Hindlimb muscle (tissue), 1 donor: ENCODE results near the gene RADIL. TPM values are rescaled to one million over a fixed set of nuclear protein-coding genes. Genes with fewer than 3 reads are reported as not detected.
A peak's percentile ranks its signal among the peaks of the same experiment; 100 is the strongest.

ENCODE experiments used
- DNase-seq: peaks from one replicate; pipeline ENCODE4 v3.0.0-alpha.2; 2013
- polyA plus RNA-seq: library from polyadenylated mRNA; unstranded; fragments of 120-200 nt; gene quantifications from one replicate; pipeline ENCODE4 v1.2.1, GENCODE V29; 2013; ENCODE audit not compliant: insufficient read length

RADIL gene
- polyA plus RNA-seq, 1 donor: 3.7 TPM

- DNase-seq: no peak
These were observed 111.2 kb downstream of the RADIL start for GRCh38 chr7:4772306-4772705.

GRCh38 chr7:4771737-4772136, 111.8 kb downstream of the RADIL start:
- DNase-seq: no peak

- no peak for DNase-seq
These were observed 112.6 kb downstream of the RADIL start for GRCh38 chr7:4770886-4771285.

GRCh38 chr7:4769761-4770160, 113.8 kb downstream of the RADIL start:
- DNase-seq: no peak

- no peak for DNase-seq
These were observed 114.6 kb downstream of the RADIL start for GRCh38 chr7:4768597-4769569.

- DNase-seq: no peak
These were observed 116.6 kb downstream of the RADIL start for GRCh38 chr7:4766666-4767519.

- DNase-seq: no peak
These were observed 117.6 kb downstream of the RADIL start for GRCh38 chr7:4765776-4766490.

- no peak for DNase-seq
These were observed 119.0 kb downstream of the RADIL start for GRCh38 chr7:4764402-4765007.

- no peak for DNase-seq
These were observed 119.7 kb downstream of the RADIL start for GRCh38 chr7:4763794-4764185.

GRCh38 chr7:4763091-4763793, 120.3 kb downstream of the RADIL start:
- DNase-seq: no peak

GRCh38 chr7:4762121-4763055, 121.1 kb downstream of the RADIL start:
- DNase-seq: no peak

- DNase-seq: no peak
These were observed 122.6 kb downstream of the RADIL start for GRCh38 chr7:4760952-4761351.

GRCh38 chr7:4759211-4759610, 124.3 kb downstream of the RADIL start:
- no peak for DNase-seq

GRCh38 chr7:4758791-4759190, 124.7 kb downstream of the RADIL start:
- no peak for DNase-seq

- no peak for DNase-seq
These were observed 125.4 kb downstream of the RADIL start for GRCh38 chr7:4758111-4758510.

- DNase-seq: no peak
These were observed 128.5 kb downstream of the RADIL start for GRCh38 chr7:4755045-4755444.

- DNase-seq: no peak
These were observed 129.0 kb downstream of the RADIL start for GRCh38 chr7:4754433-4755010.

- peak; percentile 54 for DNase-seq
These were observed 129.7 kb downstream of the RADIL start for GRCh38 chr7:4753598-4754432.

GRCh38 chr7:4751398-4751947, 132.0 kb downstream of the RADIL start:
- DNase-seq: no peak
